BE2C (cell line): ENCODE data around the gene NXN.

Experiments
- DNase-seq: peaks from one replicate; pipeline ENCODE4 v3.0.0-alpha.2; 2020
- H3K27me3 ChIP-seq: fragments of 250-450 bp; sonication (Bioruptor Pico); 2 replicates; pipeline ENCODE4 v1.5.1; 2020; ENCODE audit warnings: mild to moderate bottlenecking
- H3K36me3 ChIP-seq: fragments of 250-450 bp; sonication (Bioruptor Pico); 2 replicates; pipeline ENCODE4 v1.5.1; 2020; ENCODE audit warnings: mild to moderate bottlenecking
- H3K4me1 ChIP-seq: fragments of 250-450 bp; sonication (Bioruptor Pico); 2 replicates; pipeline ENCODE4 v1.5.1; 2020
- H3K4me3 ChIP-seq: 2 replicates; pipeline ENCODE4 v1.5.1; 2011; ENCODE audit warnings: low read depth, low read length
- H3K9me3 ChIP-seq: fragments of 250-450 bp; sonication (Bioruptor Pico); 2 replicates; pipeline ENCODE4 v1.5.1; 2020
- CTCF ChIP-seq: IDR thresholded peaks from 2 replicates; pipeline ENCODE4 v1.5.1; 2012; ENCODE audit warnings: mild to moderate bottlenecking, low read depth, low read length

Gene NXN

GRCh38 chr17:1008008-1008761, 28.6 kb upstream of the NXN start:
- Histone ChIP-seq H3K9me3 (no peaks in the 10 kb centered on the region), H3K4me3 (no peak overlapping the region), H3K36me3 (peaks cover 6% of the 10 kb centered on the region; the same call in 1 of the 2 replicates), H3K4me1 (no peaks in the 10 kb centered on the region), H3K27me3 (no peaks in the 10 kb centered on the region)
- DNase-seq, result no peak
- TF ChIP-seq CTCF, result no peak

GRCh38 chr17:1007310-1008007, 27.9 kb upstream of the NXN start:
- no peak for TF ChIP-seq CTCF
- no peaks in the 10 kb centered on the region for H3K9me3 ChIP-seq
- peaks cover 6% of the 10 kb centered on the region; the same call in 1 of the 2 replicates for H3K36me3 ChIP-seq
- no peaks in the 10 kb centered on the region for H3K27me3 ChIP-seq
- no peaks in the 10 kb centered on the region for H3K4me1 ChIP-seq
- H3K4me3 ChIP-seq, result no peak overlapping the region
- DNase-seq, result no peak

GRCh38 chr17:1006054-1006453, 26.5 kb upstream of the NXN start:
- Histone ChIP-seq H3K4me1 (no peaks in the 10 kb centered on the region), H3K36me3 (peaks cover 15% of the 10 kb centered on the region), H3K4me3 (no peak overlapping the region), H3K9me3 (no peaks in the 10 kb centered on the region), H3K27me3 (no peaks in the 10 kb centered on the region)
- TF ChIP-seq CTCF, result no peak
- DNase-seq, result no peak

GRCh38 chr17:1005361-1005946, 25.9 kb upstream of the NXN start:
- H3K4me1 ChIP-seq, result no peaks in the 10 kb centered on the region
- no peaks in the 10 kb centered on the region for H3K9me3 ChIP-seq
- peak; percentile 28 for DNase-seq
- peaks cover 20% of the 10 kb centered on the region for H3K36me3 ChIP-seq
- H3K27me3 ChIP-seq, result no peaks in the 10 kb centered on the region
- H3K4me3 ChIP-seq, result no peak overlapping the region
- TF ChIP-seq CTCF, result no peak

- H3K4me1 ChIP-seq, result no peaks in the 10 kb centered on the region
- no peaks in the 10 kb centered on the region for H3K27me3 ChIP-seq
- peaks cover 20% of the 10 kb centered on the region for H3K36me3 ChIP-seq
- DNase-seq, result no peak
- TF ChIP-seq CTCF, result no peak
- H3K9me3 ChIP-seq, result no peaks in the 10 kb centered on the region
- H3K4me3 ChIP-seq, result no peak overlapping the region
These were observed 25.3 kb upstream of the NXN start for GRCh38 chr17:1004769-1005295.
